ENCODE measurements around the gene CRCP. TPM values are rescaled to one million over a fixed set of nuclear protein-coding genes. Genes with fewer than 3 reads are reported as not detected.
"Not testable (repeated sequence)": the region's sequence is repeated elsewhere in the genome, so short reads cannot be mapped to it uniquely, and the experiment has no call there.

Gene CRCP
- total and polyA plus RNA-seq, 2 experiments from 2014 or later = 10.6 to 20.3 TPM

DNA sequence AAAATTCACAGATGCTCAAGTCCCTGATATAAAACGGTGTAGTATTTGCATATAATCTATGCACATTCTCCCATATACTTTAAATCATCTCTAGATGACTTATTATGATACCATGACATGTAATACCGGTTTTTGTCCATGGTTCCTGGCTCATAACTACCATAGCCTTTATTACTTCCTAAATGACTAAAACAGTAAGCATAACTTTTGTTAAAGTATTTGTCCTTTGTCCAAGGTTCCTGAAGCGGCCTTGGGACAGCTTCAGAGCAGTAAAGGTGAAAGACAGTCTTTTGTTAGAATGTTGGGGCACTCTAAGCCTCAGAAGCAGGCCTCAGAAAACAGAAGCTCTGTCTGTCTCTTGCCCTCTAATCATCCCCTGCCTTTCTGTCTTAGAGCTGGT is 4.0 kb downstream of the CRCP start:
- H3K4me3 ChIP-seq = no peak overlapping the region
- peak overlapping the region; percentile 68 for H3K27ac ChIP-seq
- peaks cover 7% of the 10 kb centered on the region for H3K4me1 ChIP-seq (ENCODE audit: low read depth)
- no peaks in the 10 kb centered on the region for H3K36me3 ChIP-seq
- H3K9me3 ChIP-seq (ENCODE audit: low read depth) = no peaks in the 10 kb centered on the region
- H3K27me3 ChIP-seq = no peaks in the 10 kb centered on the region
- DNase-seq (ENCODE audit: low read depth in 1 of 2, low spot score in 1 of 2) = no peak
- TF ChIP-seq, protein P1, sequence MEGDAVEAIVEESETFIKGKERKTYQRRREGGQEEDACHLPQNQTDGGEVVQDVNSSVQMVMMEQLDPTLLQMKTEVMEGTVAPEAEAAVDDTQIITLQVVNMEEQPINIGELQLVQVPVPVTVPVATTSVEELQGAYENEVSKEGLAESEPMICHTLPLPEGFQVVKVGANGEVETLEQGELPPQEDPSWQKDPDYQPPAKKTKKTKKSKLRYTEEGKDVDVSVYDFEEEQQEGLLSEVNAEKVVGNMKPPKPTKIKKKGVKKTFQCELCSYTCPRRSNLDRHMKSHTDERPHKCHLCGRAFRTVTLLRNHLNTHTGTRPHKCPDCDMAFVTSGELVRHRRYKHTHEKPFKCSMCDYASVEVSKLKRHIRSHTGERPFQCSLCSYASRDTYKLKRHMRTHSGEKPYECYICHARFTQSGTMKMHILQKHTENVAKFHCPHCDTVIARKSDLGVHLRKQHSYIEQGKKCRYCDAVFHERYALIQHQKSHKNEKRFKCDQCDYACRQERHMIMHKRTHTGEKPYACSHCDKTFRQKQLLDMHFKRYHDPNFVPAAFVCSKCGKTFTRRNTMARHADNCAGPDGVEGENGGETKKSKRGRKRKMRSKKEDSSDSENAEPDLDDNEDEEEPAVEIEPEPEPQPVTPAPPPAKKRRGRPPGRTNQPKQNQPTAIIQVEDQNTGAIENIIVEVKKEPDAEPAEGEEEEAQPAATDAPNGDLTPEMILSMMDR (IDR thresholded peaks at IDR 0.05; ENCODE audit: low read depth, low read length) = no peak

DNA sequence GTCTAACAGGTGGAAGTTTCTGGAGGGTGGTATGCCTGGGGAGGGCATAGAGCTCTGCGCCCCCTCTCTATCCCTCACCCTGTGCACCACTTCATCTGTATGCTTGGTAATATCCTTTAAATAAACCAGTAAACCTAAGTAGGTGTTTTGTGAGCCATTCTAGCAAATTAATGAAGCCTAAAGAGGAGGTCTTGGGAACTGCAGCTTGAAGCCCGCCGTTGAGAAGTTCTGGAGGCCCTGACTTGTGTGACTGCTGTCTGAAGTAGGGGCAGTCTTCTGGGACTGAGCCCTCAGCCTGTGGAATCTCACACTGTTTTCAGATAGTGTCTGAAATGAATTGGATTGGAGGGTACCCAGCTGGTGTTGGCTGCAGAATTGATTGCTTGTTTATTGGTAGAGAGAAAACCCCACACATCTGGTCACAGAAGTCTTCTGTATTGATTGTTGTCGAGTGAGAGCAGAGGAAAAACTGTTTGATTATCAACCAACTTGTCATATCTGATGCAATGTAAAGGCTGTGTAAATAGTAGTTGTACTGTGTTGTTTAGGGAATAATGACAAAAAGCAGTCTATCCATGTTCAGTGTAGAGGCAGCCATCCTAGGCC is 4.7 kb downstream of the CRCP start:
- peaks cover 9% of the 10 kb centered on the region for H3K4me1 ChIP-seq (ENCODE audit: low read depth)
- TF ChIP-seq, protein P1 (IDR thresholded peaks at IDR 0.05; ENCODE audit: low read depth, low read length) = no peak
- no peaks in the 10 kb centered on the region for H3K36me3 ChIP-seq
- peak overlapping the region; percentile 68 for H3K27ac ChIP-seq
- H3K4me3 ChIP-seq = no peak overlapping the region
- DNase-seq (ENCODE audit: low read depth in 1 of 2, low spot score in 1 of 2) = no peak
- H3K9me3 ChIP-seq (ENCODE audit: low read depth) = no peaks in the 10 kb centered on the region
- H3K27me3 ChIP-seq = no peaks in the 10 kb centered on the region

DNA sequence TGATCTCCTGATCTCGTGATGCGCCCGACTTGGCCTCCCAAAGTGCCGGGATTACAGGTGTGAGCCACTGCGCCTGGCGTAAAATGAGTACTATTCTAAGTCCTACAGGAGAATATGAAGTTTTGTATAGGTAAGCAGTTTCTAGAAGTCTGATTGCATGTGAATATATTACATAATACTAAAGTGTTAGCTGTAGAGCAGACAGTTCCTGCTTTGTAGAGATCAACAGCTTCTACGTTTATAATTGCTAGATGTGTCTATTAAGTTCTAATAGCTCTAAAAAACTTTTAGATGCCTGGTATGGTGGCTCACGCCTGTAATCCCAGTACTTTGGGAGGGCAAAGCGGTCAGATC is 8.5 kb downstream of the CRCP start:
- H3K4me1 ChIP-seq (ENCODE audit: low read depth) = peaks cover 15% of the 10 kb centered on the region
- H3K27me3 ChIP-seq = no peaks in the 10 kb centered on the region
- no peaks in the 10 kb centered on the region for H3K9me3 ChIP-seq (ENCODE audit: low read depth)
- H3K36me3 ChIP-seq = no peaks in the 10 kb centered on the region
- no peak overlapping the region for H3K4me3 ChIP-seq
- TF ChIP-seq, protein P1 (IDR thresholded peaks at IDR 0.05; ENCODE audit: low read depth, low read length) = no peak
- no peak for DNase-seq (ENCODE audit: low read depth in 1 of 2, low spot score in 1 of 2)
- no peak overlapping the region for H3K27ac ChIP-seq

DNA sequence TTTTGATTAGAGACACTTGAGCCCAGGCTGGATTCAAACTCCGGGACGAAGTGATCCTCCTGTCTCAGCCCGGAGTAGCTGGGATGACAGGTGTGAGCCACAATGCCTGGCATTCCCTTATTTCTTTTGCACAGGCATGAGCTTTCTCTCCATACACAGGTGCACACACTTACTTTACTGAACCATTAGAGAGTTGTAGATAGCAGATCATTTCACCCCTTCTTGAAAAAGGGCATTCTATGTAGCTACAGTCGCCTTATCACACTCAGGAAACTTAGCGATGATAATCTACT is 9.9 kb downstream of the CRCP start:
- H3K36me3 ChIP-seq; H3K4me3 ChIP-seq; H3K9me3 ChIP-seq (ENCODE audit: low read depth); DNase-seq (ENCODE audit: low read depth in 1 of 2, low spot score in 1 of 2); H3K27me3 ChIP-seq: not testable (repeated sequence)
- Histone ChIP-seq H3K27ac (peak overlapping the region; percentile 10), H3K4me1 (ENCODE audit: low read depth) (peaks cover 15% of the 10 kb centered on the region)

DNA sequence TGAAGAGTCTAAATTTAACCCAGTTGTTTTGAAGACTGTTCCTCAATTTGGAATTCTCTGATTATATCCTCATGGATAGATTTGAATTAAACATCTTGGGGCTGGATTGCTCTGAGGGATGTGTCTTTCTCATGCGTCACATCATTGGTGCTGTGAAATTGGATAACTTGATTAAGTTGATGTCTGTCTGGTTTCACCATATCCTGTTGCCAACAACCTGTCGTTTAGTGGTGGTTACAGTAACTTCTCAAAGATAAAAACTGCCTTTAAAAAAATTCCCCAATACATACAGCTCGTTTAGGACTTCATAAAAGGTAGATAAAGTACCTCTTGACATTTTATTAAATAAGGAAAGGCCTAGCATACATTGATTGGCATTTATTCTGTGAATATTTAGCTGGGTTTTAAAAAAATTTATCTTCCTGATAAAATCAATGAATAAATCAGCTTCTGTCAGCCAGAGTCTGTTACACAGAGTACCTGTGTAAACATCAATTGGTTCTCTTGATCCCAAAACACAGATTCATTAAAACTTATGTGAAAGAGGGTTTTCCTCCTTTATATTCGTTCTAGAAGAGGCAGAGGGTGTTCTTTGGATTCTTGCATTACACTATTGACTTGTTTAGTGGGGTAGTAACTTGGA is 10.5 kb downstream of the CRCP start:
- no peak for DNase-seq (ENCODE audit: low read depth in 1 of 2, low spot score in 1 of 2)
- no peaks in the 10 kb centered on the region for H3K9me3 ChIP-seq (ENCODE audit: low read depth)
- H3K4me1 ChIP-seq (ENCODE audit: low read depth) = peaks cover 15% of the 10 kb centered on the region
- H3K4me3 ChIP-seq = no peak overlapping the region
- peak overlapping the region; percentile 10 for H3K27ac ChIP-seq
- no peaks in the 10 kb centered on the region for H3K36me3 ChIP-seq
- H3K27me3 ChIP-seq = no peaks in the 10 kb centered on the region
- TF ChIP-seq, protein P1 (IDR thresholded peaks at IDR 0.05; ENCODE audit: low read depth, low read length) = no peak

DNA sequence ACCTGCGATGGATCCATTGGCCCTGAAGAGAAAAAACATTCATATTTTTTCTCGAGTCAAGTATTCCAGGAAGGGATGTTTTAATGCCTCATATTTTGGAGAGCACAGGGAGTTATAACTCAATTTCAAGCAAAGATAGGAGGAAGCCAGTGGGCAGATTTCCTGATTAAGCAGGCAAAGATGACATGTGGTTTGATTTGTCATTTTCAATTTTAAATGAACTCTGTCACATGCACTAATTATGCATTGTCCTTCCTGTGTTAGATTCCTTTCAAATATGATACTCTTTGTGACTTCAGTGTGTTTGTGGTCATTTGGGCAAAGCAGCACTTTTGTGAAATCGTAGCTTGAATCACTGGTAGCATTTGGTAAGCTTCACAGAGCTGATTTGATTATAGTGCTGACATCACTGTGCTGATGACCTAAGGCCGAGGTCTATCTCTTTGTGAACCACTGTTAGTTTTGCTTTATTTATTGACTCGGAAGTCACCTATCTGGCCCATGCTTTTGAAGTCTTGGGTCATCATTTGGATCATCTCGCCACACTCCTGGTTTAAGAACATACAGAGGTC is 11.2 kb downstream of the CRCP start:
- DNase-seq (ENCODE audit: low read depth in 1 of 2, low spot score in 1 of 2); H3K27me3 ChIP-seq; H3K4me3 ChIP-seq; H3K36me3 ChIP-seq; H3K9me3 ChIP-seq (ENCODE audit: low read depth): not testable (repeated sequence)
- peak overlapping the region; percentile 10 for H3K27ac ChIP-seq
- H3K4me1 ChIP-seq (ENCODE audit: low read depth) = peaks cover 15% of the 10 kb centered on the region

DNA sequence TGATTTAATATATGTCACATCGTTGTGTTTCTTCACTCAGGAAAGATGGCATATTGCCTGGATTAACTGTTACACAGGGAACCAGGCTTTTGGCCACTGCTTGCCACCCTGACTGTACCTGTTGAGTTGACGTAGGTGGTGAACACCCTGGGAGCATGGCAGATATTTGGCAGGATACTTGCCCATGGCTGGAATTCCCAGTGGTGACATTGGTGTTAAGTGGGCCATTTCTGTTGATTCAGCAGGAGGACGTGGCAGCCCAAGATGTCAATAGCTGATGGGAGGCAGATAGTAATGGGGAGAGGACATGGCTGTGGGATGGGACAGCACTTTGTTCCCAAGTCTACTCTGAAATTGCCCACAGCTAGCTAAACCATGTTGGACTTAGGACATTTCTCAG is 12.5 kb downstream of the CRCP start:
- not testable (repeated sequence) for H3K36me3 ChIP-seq; H3K4me3 ChIP-seq; H3K27me3 ChIP-seq; H3K9me3 ChIP-seq (ENCODE audit: low read depth); H3K27ac ChIP-seq; DNase-seq (ENCODE audit: low read depth in 1 of 2, low spot score in 1 of 2)
- peaks cover 15% of the 10 kb centered on the region for H3K4me1 ChIP-seq (ENCODE audit: low read depth)
